ENCODE data around the gene MYO3B.

The MYO3B gene

DNA sequence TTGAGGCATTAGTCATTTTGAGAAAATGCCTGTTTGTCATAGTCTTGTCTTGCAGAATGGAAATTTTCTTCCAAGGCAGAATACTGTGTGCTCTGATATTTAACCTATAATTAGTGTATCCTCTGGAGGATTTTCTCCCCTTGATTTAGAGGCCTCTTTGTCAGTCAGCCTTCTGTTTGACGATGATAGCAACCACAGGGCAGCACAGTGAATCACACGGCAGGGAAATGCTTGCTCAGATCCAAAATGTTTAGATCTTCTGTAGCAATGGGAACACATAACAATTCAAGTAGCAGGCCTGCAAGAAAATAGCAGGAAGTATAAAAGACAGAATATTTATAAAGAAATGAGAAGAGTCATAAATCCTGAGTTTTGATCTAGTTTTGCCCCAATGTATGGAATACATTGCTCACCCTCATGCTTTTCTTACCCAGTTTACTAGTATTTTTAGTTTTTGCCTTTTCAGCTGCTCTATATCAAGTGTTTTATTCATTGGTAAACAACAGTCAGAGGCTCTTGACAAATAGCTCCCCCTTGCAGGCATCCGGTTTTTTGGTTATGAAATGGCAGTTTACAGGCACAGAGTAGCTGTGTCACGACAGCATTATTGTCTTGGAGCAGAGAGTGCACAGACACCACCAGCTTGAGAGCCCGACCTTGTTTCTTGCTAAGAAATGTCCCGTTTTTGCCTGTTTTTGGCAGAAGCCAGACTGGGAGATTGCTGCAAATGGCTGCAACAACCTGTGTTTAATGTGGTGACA is 185.1 kb downstream of the MYO3B start:
- in situ Hi-C loops (cut with HindIII; ENCODE audit: low sequenced_read_pairs): no loop called here

DNA sequence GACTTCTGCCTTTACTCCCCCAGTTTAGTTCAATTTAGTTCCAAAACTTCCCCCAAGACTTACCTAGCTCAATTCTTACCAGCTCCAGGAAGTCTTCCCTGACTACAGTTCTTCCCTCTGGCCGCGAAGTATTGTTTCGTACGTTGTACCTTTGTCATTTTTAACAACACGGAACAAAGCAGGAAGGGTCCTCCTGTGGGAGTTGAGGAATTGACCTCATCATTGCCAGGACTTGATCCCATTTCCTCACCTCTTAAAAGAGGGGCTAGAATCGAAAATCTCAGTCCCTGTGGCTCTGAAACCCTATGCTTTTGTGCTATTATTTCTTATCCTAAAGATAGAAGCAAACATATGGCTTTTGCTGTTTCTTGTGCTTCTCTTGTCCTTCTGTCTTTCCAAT is 187.1 kb downstream of the MYO3B start:
- in situ Hi-C loops (cut with HindIII; ENCODE audit: low sequenced_read_pairs): no loop called here

GRCh38 chr2:170365686-170366085 is 187.7 kb downstream of the MYO3B start:
- in situ Hi-C loops (cut with HindIII; ENCODE audit: low sequenced_read_pairs): no loop called here

DNA sequence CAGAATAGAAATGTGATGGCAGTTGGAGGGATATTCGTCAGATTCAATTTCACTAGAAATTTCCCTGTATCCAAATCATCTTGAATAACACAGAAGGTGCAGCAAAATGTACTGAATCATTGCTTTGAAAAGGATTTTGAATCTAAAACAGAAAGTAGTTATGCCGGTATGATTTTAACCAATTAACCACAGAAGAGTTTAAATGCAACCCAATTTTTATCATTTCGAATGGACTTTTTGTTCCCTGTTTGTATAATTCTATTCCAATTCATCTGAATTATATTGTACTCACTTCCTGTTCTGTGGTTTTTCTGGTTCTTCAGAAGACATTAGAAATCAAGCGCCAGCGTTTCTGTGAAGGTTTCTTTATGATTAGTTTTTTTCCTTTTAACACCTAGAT is 190.4 kb downstream of the MYO3B start:
- in situ Hi-C loops (cut with HindIII; ENCODE audit: low sequenced_read_pairs): no loop called here

DNA sequence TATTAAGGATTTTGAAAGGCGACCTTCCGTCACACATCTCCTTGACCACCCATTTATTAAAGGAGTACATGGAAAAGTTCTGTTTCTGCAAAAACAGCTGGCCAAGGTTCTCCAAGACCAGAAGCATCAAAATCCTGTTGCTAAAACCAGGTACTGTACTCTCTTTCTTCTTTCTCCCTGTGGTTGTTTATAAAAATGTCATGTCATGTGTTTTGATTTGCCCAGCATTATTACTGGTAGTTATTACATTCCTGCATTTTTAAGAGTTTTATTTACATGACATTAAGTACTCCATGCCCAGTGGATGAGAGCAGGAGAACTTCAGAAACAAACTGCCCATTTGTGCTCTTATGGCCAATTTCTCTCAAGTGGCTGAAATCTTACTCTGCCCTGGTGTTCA is 191.3 kb downstream of the MYO3B start:
- in situ Hi-C loops (cut with HindIII; ENCODE audit: low sequenced_read_pairs): no loop called here

- in situ Hi-C loops (cut with HindIII; ENCODE audit: low sequenced_read_pairs): no loop called here
Observed at GRCh38 chr2:170369894-170370293, 191.9 kb downstream of the MYO3B start.

GRCh38 chr2:170371231-170371998 is 193.5 kb downstream of the MYO3B start:
- in situ Hi-C loops (cut with HindIII; ENCODE audit: low sequenced_read_pairs): no loop called here

- in situ Hi-C loops (cut with HindIII; ENCODE audit: low sequenced_read_pairs): loop anchor here (25.0 kb wide), 1 partner anchor 437 kb away; the partner anchor contains the start of gene GAD1
Observed at GRCh38 chr2:170375192-170375591, 197.2 kb downstream of the MYO3B start.

- in situ Hi-C loops (cut with HindIII; ENCODE audit: low sequenced_read_pairs): loop anchor here (25.0 kb wide), 1 partner anchor 435 kb away; the partner anchor contains the start of gene GAD1
Observed at GRCh38 chr2:170377500-170378207, 199.7 kb downstream of the MYO3B start.

DNA sequence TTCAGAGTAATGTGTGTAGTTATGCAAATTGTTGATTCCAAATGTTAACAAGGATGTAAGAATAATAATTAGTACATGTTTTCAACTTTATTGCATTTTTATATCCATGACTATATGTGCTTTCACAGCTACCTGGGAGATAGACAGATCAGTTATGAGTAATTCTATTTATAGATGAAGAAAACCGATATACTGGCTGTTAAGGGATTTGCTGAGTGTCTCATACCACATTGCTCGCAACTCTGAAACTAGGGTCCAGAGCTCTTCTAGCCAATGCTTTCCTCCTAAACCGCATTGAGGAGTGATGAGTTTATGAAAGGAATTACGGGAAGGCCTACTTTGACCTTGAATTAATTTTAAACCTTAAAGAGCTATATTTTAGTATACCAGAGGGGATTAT is 202.3 kb downstream of the MYO3B start:
- in situ Hi-C loops (cut with HindIII; ENCODE audit: low sequenced_read_pairs): loop anchor here (25.0 kb wide), 1 partner anchor 432 kb away; the partner anchor contains the start of gene GAD1

GRCh38 chr2:170381678-170382077 is 203.7 kb downstream of the MYO3B start:
- in situ Hi-C loops (cut with HindIII; ENCODE audit: low sequenced_read_pairs): loop anchor here (25.0 kb wide), 1 partner anchor 431 kb away; the partner anchor contains the start of gene GAD1

GRCh38 chr2:170386554-170386953 is 208.6 kb downstream of the MYO3B start:
- in situ Hi-C loops (cut with HindIII; ENCODE audit: low sequenced_read_pairs): loop anchor here (25.0 kb wide), 1 partner anchor 426 kb away; the partner anchor contains the start of gene GAD1

- in situ Hi-C loops (cut with HindIII; ENCODE audit: low sequenced_read_pairs): loop anchor here (25.0 kb wide), 1 partner anchor 421 kb away; the partner anchor contains the start of gene GAD1
Observed at GRCh38 chr2:170391018-170391417, 213.1 kb downstream of the MYO3B start.

- in situ Hi-C loops (cut with HindIII; ENCODE audit: low sequenced_read_pairs): loop anchor here (25.0 kb wide), 1 partner anchor 421 kb away; the partner anchor contains the start of gene GAD1
Observed at GRCh38 chr2:170391697-170392096, 213.8 kb downstream of the MYO3B start.

- in situ Hi-C loops (cut with HindIII; ENCODE audit: low sequenced_read_pairs): loop anchor here (25.0 kb wide), 1 partner anchor 418 kb away; the partner anchor contains the start of gene GAD1
Observed at GRCh38 chr2:170393861-170394498, 216.0 kb downstream of the MYO3B start.

GRCh38 chr2:170394641-170395387 is 216.9 kb downstream of the MYO3B start:
- in situ Hi-C loops (cut with HindIII; ENCODE audit: low sequenced_read_pairs): loop anchor here (25.0 kb wide), 1 partner anchor 417 kb away; the partner anchor contains the start of gene GAD1

GRCh38 chr2:170396799-170397459 is 219.0 kb downstream of the MYO3B start:
- in situ Hi-C loops (cut with HindIII; ENCODE audit: low sequenced_read_pairs): loop anchor here (25.0 kb wide), 1 partner anchor 415 kb away; the partner anchor contains the start of gene GAD1

- in situ Hi-C loops (cut with HindIII; ENCODE audit: low sequenced_read_pairs): no loop called here
Observed at GRCh38 chr2:170401187-170401586, 223.2 kb downstream of the MYO3B start.

DNA sequence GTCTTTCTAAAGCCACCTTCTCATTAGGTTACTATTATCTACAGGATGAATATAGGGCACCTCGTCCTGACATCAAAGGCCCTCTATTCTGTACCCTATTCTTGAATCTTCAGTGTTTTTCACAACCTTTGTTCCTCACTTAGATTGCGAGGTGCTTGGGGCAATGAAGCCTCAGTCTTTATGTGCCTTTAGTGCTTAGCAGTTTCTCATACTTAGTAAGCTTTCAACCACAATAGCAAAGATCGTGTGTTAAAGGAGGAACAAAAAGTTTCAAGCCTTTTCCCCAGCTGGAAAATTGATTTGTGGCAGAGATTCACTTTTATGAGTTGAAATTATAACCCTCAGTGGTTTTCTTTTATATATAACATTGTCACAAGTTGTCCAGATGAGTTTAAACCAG is 226.9 kb downstream of the MYO3B start:
- in situ Hi-C loops (cut with HindIII; ENCODE audit: low sequenced_read_pairs): no loop called here
